Stomach smooth muscle (tissue), 2 donors: ENCODE data around the gene MORC4.

Experiments used
- H3K27ac ChIP-seq: one replicate; pipeline ENCODE4 v1.7.0; 2013; ENCODE audit warnings: mild to moderate bottlenecking, low read length, inconsistent platforms
- H3K27me3 ChIP-seq, 2 donors: one replicate each; pipeline ENCODE4 v1.7.0; 2013; ENCODE audit warnings: low read length in 2 of 2; ENCODE audit not compliant: insufficient read depth in 2 of 2, control insufficient read depth in 1 of 2
- H3K36me3 ChIP-seq, 2 donors: one replicate each; pipeline ENCODE4 v1.7.0; 2013; ENCODE audit warnings: low read length in 2 of 2; ENCODE audit not compliant: control insufficient read depth in 2 of 2, insufficient read depth in 2 of 2
- H3K4me1 ChIP-seq: one replicate; pipeline ENCODE4 v1.7.0; 2013; ENCODE audit warnings: low read length; ENCODE audit not compliant: control insufficient read depth, insufficient read depth
- H3K4me3 ChIP-seq, 2 donors: one replicate each; pipeline ENCODE4 v1.7.0; 2013; ENCODE audit warnings: low read length in 2 of 2
- H3K9ac ChIP-seq, 2 donors: one replicate each; pipeline ENCODE4 v1.7.0; 2013; ENCODE audit warnings: low read length in 2 of 2, mild to moderate bottlenecking in 1 of 2
- H3K9me3 ChIP-seq, 2 donors: one replicate each; pipeline ENCODE4 v1.7.0; 2013; ENCODE audit warnings: low read length in 2 of 2; ENCODE audit not compliant: control insufficient read depth in 2 of 2
- donor health status: healthy.
- donor health status: Pancreatic carcinoma.

MORC4 gene

DNA sequence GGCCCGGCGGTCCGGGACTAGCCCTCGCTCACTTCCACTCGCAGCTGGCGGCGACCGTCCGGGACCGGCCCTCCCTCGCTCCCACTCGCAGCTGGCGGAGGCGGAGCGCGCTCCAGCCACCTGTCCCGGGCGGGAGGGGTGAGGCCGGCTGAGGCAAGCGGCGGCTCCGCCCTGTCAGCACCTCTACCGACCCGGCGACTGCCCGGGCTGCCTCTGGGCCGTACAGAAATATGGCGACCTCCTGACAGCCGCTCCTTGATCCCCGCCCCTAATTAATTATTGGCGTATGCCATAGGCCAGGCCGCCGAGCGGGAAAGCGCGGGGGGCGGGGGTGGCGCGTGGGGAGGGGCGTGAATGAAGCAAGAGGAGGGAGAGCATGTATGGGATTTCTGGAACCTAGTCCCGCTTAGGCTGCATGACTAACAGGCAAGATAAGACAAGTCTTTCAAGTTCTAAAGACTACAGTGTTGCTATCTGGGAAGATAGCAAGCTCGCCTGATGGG lies at the start of gene MORC4:
Gene MORC4, minus strand, starts transcription at position 200 of the 503 bp plus-strand sequence. CDS start 243 bp downstream, outside the sequence.
- no peaks in the 10 kb centered on the region for H3K4me1 ChIP-seq
- H3K36me3 ChIP-seq = peaks cover 0 to 4% of the 10 kb centered on the region in 2 donors
- peak within 1 kb of the TSS; percentile 59 to 77 for H3K4me3 ChIP-seq
- peak within 1 kb of the TSS; percentile 37 for H3K27ac ChIP-seq
- no peaks in the 10 kb centered on the region for H3K9me3 ChIP-seq
- H3K9ac ChIP-seq = peak within 1 kb of the TSS; percentile 21 to 60
- H3K27me3 ChIP-seq = peaks cover 0 to 9% of the 10 kb centered on the region in 2 donors

DNA sequence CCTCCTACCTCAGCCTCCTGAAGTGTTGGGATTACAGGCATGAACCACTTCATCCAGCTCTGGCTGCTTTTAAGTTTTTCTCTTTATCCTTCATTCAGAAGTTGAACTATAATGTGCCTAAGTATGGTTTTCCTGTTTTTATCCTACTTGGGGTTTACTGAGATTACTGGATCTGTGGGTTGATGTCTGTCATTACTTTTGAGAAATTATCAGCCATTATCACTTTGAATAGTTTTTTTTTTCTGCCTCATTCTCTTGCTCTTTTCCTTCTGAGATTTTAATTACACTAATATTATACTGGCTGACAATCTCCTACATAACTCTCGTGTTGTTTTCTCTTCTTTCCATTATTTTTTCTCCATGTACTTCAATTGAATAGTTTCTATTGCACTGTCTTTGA lies 47.6 kb upstream of the MORC4 start:
- no peak overlapping the region for H3K4me3 ChIP-seq
- no peak overlapping the region for H3K9ac ChIP-seq
- no peaks in the 10 kb centered on the region for H3K36me3 ChIP-seq
- H3K27ac ChIP-seq = no peak overlapping the region
- H3K27me3 ChIP-seq = peaks cover 0 to 2% of the 10 kb centered on the region in 2 donors
- H3K9me3 ChIP-seq = no peaks in the 10 kb centered on the region
- H3K4me1 ChIP-seq = no peaks in the 10 kb centered on the region

DNA sequence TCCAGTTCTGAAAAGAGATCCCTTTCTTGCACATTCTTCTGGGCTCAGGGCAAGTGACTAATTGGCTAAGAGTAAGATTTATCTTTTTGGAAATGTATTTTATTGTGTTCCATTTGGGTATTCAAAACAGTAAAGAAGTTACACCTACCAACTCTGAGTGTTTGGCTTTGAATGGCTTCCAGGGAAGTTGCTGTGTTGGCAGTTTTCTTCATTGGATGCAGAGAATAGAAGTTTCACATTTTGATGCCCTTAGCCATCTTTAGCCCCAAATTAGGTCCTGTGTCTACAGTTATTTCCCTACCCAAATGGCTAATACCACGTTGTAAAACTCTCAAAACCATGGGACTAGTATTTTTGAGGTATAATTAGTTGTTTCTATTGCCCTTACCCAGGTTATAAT lies 29.7 kb upstream of the MORC4 start:
- H3K4me1 ChIP-seq = no peaks in the 10 kb centered on the region

GRCh38 chrX:107025545-107025944 lies 25.5 kb upstream of the MORC4 start:
- no peak overlapping the region for H3K9ac ChIP-seq
- no peaks in the 10 kb centered on the region for H3K4me1 ChIP-seq
- H3K36me3 ChIP-seq = no peaks in the 10 kb centered on the region
- no peak overlapping the region for H3K27ac ChIP-seq
- H3K27me3 ChIP-seq = peaks cover 0 to 11% of the 10 kb centered on the region in 2 donors
- no peaks in the 10 kb centered on the region for H3K9me3 ChIP-seq
- H3K4me3 ChIP-seq = no peak overlapping the region

More for the DNA sequence above, 29.7 kb upstream of the MORC4 start:
- peaks cover 0 to 11% of the 10 kb centered on the region in 2 donors for H3K27me3 ChIP-seq
- H3K4me3 ChIP-seq = no peak overlapping the region
- H3K36me3 ChIP-seq = no peaks in the 10 kb centered on the region
- no peak overlapping the region for H3K9ac ChIP-seq
- H3K27ac ChIP-seq = no peak overlapping the region
- H3K9me3 ChIP-seq = no peaks in the 10 kb centered on the region

- no peaks in the 10 kb centered on the region for H3K4me1 ChIP-seq
- H3K36me3 ChIP-seq = no peaks in the 10 kb centered on the region
- H3K27me3 ChIP-seq = no peaks in the 10 kb centered on the region
- no peak overlapping the region for H3K27ac ChIP-seq
- no peak overlapping the region for H3K4me3 ChIP-seq
- no peaks in the 10 kb centered on the region for H3K9me3 ChIP-seq
- no peak overlapping the region for H3K9ac ChIP-seq
Observed at GRCh38 chrX:107014936-107015335, 14.9 kb upstream of the MORC4 start.

- Histone ChIP-seq H3K9me3 (no peaks in the 10 kb centered on the region), H3K9ac (no peak overlapping the region), H3K36me3 (no peaks in the 10 kb centered on the region)
Observed at GRCh38 chrX:107008034-107008433, 8.0 kb upstream of the MORC4 start.

DNA sequence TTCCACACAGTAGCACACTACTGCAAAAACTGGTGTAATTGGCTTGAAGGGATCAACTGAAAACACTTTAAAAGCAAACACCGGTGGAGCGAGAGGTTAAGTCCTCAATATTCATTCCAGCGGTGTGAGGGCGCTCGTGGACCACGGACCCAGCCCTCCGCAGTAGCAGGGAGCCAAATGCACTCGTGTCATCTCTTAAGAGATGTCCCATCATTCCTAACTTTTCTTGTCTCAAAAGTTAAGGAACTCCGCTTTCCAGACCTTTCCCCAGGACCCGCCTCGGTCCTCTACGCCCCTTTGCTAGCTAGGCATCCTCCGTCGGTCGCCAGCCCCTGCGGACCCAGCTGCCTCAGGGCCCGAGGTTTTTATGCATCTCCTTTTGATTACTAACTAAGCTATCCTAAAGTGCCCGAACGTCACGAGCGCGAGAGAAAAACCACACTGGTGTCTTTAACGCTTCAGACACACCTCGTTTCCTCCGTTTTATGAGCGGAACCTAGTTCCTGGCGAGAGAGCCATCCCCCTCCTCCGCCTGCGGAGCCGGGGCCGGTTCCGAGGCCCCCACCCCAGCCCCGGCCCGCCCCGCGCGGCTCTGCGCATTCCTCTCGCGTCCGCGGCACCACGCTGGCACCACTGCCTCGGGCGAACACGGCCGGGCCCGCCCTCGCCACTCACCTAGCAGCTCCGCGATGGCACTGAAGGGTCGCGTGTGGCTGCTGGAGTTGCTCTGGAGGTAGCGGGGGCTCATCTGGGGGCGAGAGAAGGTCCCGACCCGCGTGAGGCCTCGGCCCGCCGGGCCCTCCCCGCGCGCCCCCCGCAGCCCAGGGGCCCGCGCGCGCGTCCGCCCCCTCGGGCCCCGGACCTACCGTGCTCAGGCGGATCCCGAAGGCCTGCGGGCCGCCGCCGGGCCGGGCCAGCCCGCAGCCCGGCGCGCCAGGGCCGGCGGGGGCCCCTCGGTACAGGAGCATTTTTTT lies 723 bp downstream of the MORC4 start:
- peaks cover 0 to 4% of the 10 kb centered on the region in 2 donors for H3K36me3 ChIP-seq
- H3K4me3 ChIP-seq = peak overlapping the region; percentile 59 to 77
- H3K4me1 ChIP-seq = no peaks in the 10 kb centered on the region
- H3K9me3 ChIP-seq = no peaks in the 10 kb centered on the region
- peaks cover 0 to 9% of the 10 kb centered on the region in 2 donors for H3K27me3 ChIP-seq
- peak overlapping the region; percentile 37 for H3K27ac ChIP-seq
- peak overlapping the region in 1 of 2 donors; percentile 60 for H3K9ac ChIP-seq

More at GRCh38 chrX:107008034-107008433, 8.0 kb upstream of the MORC4 start:
- no peak overlapping the region for H3K27ac ChIP-seq
- no peak overlapping the region for H3K4me3 ChIP-seq
- peaks cover 0 to 2% of the 10 kb centered on the region in 2 donors for H3K27me3 ChIP-seq
- no peaks in the 10 kb centered on the region for H3K4me1 ChIP-seq

- H3K4me1 ChIP-seq = no peaks in the 10 kb centered on the region
- peaks cover 0 to 4% of the 10 kb centered on the region in 2 donors for H3K36me3 ChIP-seq
- no peak overlapping the region for H3K4me3 ChIP-seq
- H3K9ac ChIP-seq = no peak overlapping the region
- peaks cover 0 to 5% of the 10 kb centered on the region in 2 donors for H3K27me3 ChIP-seq
- no peak overlapping the region for H3K27ac ChIP-seq
- no peaks in the 10 kb centered on the region for H3K9me3 ChIP-seq
Observed at GRCh38 chrX:106997611-106998010, 2.4 kb downstream of the MORC4 start.

- Histone ChIP-seq H3K36me3 (peaks cover 0 to 4% of the 10 kb centered on the region in 2 donors), H3K4me1 (no peaks in the 10 kb centered on the region), H3K27me3 (peaks cover 0 to 5% of the 10 kb centered on the region in 2 donors)
Observed at GRCh38 chrX:106995678-106996077, 4.3 kb downstream of the MORC4 start.

DNA sequence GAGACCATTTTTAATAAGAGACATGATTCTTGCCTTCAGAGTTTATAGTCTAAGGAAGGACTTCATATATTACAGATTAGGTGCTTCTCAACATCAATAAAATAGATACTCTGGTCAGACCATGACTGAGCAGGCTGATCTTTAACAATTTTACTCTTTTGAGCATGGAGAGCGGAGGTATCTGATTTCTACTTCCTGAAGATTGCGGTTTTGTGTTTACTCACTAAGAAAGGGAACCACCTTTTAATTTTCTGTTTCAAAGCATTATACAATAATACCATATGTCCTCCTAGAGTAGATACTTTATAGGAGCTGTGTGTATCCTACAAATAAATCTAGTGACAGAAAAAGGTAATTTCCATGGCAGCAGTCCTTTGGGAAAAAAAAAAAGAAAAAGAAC lies 12.5 kb downstream of the MORC4 start:
- H3K9me3 ChIP-seq = no peaks in the 10 kb centered on the region
- H3K36me3 ChIP-seq = no peaks in the 10 kb centered on the region
- H3K27me3 ChIP-seq = no peaks in the 10 kb centered on the region
- no peak overlapping the region for H3K27ac ChIP-seq
- H3K4me3 ChIP-seq = no peak overlapping the region
- H3K9ac ChIP-seq = no peak overlapping the region
- no peaks in the 10 kb centered on the region for H3K4me1 ChIP-seq

More at GRCh38 chrX:106995678-106996077, 4.3 kb downstream of the MORC4 start:
- Histone ChIP-seq H3K9ac (no peak overlapping the region), H3K4me3 (no peak overlapping the region), H3K9me3 (no peaks in the 10 kb centered on the region), H3K27ac (no peak overlapping the region)
